Measurements from ENCODE around the gene GPR108.
"Not testable (repeated sequence)": the region's sequence is repeated elsewhere in the genome, so short reads cannot be mapped to it uniquely, and the experiment has no call there.

GPR108 gene

GRCh38 chr19:6720369-6721137 lies 16.8 kb downstream of the GPR108 start, which contains the start of gene C3:
Gene C3, minus strand, starts transcription at chr19:6720650. Its CDS starts 61 bp downstream, at chr19:6720589.
- DNase-seq (ENCODE audit: low read depth) = peak; percentile 49

- no peak for DNase-seq (ENCODE audit: low read depth)
Observed at GRCh38 chr19:6719992-6720368, 17.4 kb downstream of the GPR108 start.

- DNase-seq (ENCODE audit: low read depth) = no peak
Observed at GRCh38 chr19:6719540-6719861, 17.9 kb downstream of the GPR108 start.

- no peak for DNase-seq (ENCODE audit: low read depth)
Observed at GRCh38 chr19:6718741-6719539, 18.4 kb downstream of the GPR108 start.

- DNase-seq (ENCODE audit: low read depth) = no peak
Observed at GRCh38 chr19:6718111-6718740, 19.2 kb downstream of the GPR108 start.

GRCh38 chr19:6717441-6717971 lies 19.9 kb downstream of the GPR108 start:
- no peak for DNase-seq (ENCODE audit: low read depth)

GRCh38 chr19:6717036-6717435 lies 20.3 kb downstream of the GPR108 start:
- no peak for DNase-seq (ENCODE audit: low read depth)

- no peak for DNase-seq (ENCODE audit: low read depth)
Observed at GRCh38 chr19:6716610-6716970, 20.8 kb downstream of the GPR108 start.

- DNase-seq (ENCODE audit: low read depth) = no peak
Observed at GRCh38 chr19:6714749-6715555, 22.4 kb downstream of the GPR108 start.

GRCh38 chr19:6713773-6714692 lies 23.3 kb downstream of the GPR108 start:
- no peak for DNase-seq (ENCODE audit: low read depth)

- no peak for DNase-seq (ENCODE audit: low read depth)
Observed at GRCh38 chr19:6712692-6713670, 24.4 kb downstream of the GPR108 start.

GRCh38 chr19:6712231-6712630 lies 25.1 kb downstream of the GPR108 start:
- no peak for DNase-seq (ENCODE audit: low read depth)

- no peak for DNase-seq (ENCODE audit: low read depth)
Observed at GRCh38 chr19:6711605-6712004, 25.8 kb downstream of the GPR108 start.

- DNase-seq (ENCODE audit: low read depth) = no peak
Observed at GRCh38 chr19:6711078-6711361, 26.4 kb downstream of the GPR108 start.

- no peak for DNase-seq (ENCODE audit: low read depth)
Observed at GRCh38 chr19:6710273-6711077, 26.9 kb downstream of the GPR108 start.

GRCh38 chr19:6709549-6709948 lies 27.8 kb downstream of the GPR108 start:
- no peak for DNase-seq (ENCODE audit: low read depth)

- not testable (repeated sequence) for DNase-seq (ENCODE audit: low read depth)
Observed at GRCh38 chr19:6708913-6709312, 28.5 kb downstream of the GPR108 start.

GRCh38 chr19:6708346-6708745 lies 29.0 kb downstream of the GPR108 start:
- no peak for DNase-seq (ENCODE audit: low read depth)

GRCh38 chr19:6707658-6708018 lies 29.7 kb downstream of the GPR108 start:
- no peak for DNase-seq (ENCODE audit: low read depth)
